Lower leg skin (tissue), 4 donors: ENCODE results near the gene MMP17. TPM values are rescaled to one million over a fixed set of nuclear protein-coding genes. Genes with fewer than 3 reads are reported as not detected.

Experiments used
- DNase-seq, 2 donors: peaks; one replicate each; pipeline ENCODE4 v3.0.0-alpha.2; 2019; ENCODE audit warnings: low spot score in 2 of 2
- H3K4me3 ChIP-seq: fragments of 200-600 bp; sonication (generic); 2 replicates; pipeline ENCODE4 v1.5.1; 2017; ENCODE audit warnings: mild to moderate bottlenecking, low read depth; ENCODE audit not compliant: poor library complexity, severe bottlenecking
- POLR2A ChIP-seq, 2 donors: fragments of 450-650 bp; IDR thresholded peaks; one replicate each; pipeline ENCODE4 v1.6.1; 2016 to 2017; ENCODE audit warnings: antibody characterized with exemption in 2 of 2, mild to moderate bottlenecking in 1 of 2, moderate library complexity in 1 of 2
- WGBS, 2 donors: methylation state at CpG; one replicate each; pipeline ENCODE4 v1.1.5; 2018; 5-methylcytosine and 5-hydroxymethylcytosine counted together
- intact Hi-C: fragments of 100-400 bp; cut with DNase I; formaldehyde crosslinking; loops from one replicate; pipeline ENCODE4 v1.15.0; 2023; ENCODE audit warnings: low total_unique reads
- total RNA-seq, 4 donors: library from RNA; depleted of rRNA; stranded (reverse); fragments of >200 nt; gene quantifications; one replicate each; pipeline ENCODE4 v1.1.0, GENCODE V29; 2016
- TF ChIP-seq, protein P1 (sequence below), 3 donors: fragments of 450-650 bp; IDR thresholded peaks; one replicate each; pipeline ENCODE4 v1.5.1; 2016; ENCODE audit warnings: antibody characterized with exemption in 3 of 3, mild to moderate bottlenecking in 3 of 3, moderate library complexity in 2 of 3

Gene MMP17
- total RNA-seq, 4 donors from 2014 or later: 5.4 to 11.6 (median 5.7) TPM

DNA sequence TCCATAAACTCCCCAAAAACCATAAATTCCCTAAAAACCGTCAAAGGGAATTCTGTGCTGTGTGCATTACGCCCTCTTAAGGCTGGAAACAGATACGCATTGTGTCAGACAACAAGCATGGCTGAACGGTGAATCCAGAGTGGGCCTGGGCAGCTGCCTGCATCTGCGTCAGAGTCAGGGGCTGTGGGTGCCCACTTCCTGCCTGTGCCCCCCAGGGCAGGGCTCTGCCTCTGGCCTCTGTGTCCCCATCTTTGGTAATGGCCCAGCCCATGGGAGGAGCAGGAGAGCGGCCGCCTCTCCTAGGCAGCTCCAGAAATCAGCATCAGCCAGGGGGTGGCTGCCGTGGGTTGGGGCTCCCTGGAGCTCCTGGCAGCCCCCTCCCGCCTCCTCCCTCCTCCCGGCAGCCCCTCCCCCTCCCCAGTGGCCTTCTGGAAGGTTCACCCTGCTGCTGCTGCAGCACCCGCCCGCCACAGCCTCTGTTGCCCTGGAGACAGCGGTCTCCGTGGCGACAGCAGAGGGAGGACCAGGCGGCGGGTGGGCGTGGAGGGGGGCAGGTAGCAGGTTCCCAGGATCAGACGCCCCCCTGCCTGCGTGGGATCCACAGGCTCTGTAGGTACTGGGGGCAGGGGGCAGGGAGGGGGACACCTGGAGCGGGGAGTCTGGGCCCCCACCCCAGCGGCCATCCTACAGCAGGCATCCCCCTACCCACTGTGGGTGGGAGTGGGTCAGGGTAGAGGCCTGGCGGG, 5.9 kb downstream of the MMP17 start:
- TF ChIP-seq, protein P1, sequence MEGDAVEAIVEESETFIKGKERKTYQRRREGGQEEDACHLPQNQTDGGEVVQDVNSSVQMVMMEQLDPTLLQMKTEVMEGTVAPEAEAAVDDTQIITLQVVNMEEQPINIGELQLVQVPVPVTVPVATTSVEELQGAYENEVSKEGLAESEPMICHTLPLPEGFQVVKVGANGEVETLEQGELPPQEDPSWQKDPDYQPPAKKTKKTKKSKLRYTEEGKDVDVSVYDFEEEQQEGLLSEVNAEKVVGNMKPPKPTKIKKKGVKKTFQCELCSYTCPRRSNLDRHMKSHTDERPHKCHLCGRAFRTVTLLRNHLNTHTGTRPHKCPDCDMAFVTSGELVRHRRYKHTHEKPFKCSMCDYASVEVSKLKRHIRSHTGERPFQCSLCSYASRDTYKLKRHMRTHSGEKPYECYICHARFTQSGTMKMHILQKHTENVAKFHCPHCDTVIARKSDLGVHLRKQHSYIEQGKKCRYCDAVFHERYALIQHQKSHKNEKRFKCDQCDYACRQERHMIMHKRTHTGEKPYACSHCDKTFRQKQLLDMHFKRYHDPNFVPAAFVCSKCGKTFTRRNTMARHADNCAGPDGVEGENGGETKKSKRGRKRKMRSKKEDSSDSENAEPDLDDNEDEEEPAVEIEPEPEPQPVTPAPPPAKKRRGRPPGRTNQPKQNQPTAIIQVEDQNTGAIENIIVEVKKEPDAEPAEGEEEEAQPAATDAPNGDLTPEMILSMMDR (IDR thresholded peaks at IDR 0.05): no peak
- no peak for TF ChIP-seq POLR2A (IDR thresholded peaks at IDR 0.05)
- WGBS, 2 donors: 41 to 49% methylated on average over 14 to 17 of the region's 23 CpGs
- no peak for DNase-seq
- intact Hi-C loops: no loop called here
- no peak overlapping the region for H3K4me3 ChIP-seq

DNA sequence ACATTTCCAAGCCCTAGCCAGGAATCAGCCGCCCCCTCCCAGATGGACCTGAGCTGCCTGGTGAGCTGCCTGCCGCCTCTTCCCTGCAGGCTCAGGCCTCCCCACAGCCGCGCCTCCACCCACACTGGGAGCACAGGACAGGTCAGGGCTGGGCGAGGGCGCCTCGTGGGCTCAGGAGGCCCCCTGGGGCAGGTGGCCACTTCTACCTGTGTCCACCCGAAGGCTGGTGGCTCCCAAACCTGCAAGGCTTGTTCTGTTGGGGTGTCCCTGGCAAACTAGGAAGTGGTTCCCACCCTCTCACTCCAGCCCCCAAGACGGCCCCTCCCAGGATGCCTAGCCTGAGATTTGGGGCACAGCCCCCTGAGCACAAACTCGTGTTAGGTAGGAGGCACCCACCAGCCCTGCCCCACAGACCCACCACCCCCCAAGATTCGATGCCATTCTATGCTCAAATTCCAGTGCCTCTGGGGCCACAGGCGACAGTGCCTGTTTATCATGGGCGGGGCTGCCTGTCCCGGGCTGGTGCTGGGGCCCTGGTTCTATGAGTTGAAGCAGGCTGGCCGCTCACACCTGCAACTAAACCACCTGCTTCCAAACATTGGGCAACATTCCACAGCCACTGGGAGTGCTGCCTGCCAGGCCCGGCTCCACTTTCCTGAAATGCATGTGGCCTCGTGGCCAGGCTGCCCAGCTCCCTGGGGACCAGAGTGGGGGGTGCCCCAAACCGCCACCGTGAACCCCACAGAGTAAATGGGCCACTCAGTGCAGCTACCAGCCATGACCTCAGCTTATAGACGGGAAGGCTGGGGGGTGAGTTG, 6.8 kb downstream of the MMP17 start:
- WGBS, 2 donors: 44 to 56% methylated on average over 18 to 20 of the region's 20 CpGs
- no peak for DNase-seq
- intact Hi-C loops: no loop called here
- no peak for TF ChIP-seq POLR2A (IDR thresholded peaks at IDR 0.05)
- TF ChIP-seq, protein P1 (IDR thresholded peaks at IDR 0.05): no peak
- no peak overlapping the region for H3K4me3 ChIP-seq

DNA sequence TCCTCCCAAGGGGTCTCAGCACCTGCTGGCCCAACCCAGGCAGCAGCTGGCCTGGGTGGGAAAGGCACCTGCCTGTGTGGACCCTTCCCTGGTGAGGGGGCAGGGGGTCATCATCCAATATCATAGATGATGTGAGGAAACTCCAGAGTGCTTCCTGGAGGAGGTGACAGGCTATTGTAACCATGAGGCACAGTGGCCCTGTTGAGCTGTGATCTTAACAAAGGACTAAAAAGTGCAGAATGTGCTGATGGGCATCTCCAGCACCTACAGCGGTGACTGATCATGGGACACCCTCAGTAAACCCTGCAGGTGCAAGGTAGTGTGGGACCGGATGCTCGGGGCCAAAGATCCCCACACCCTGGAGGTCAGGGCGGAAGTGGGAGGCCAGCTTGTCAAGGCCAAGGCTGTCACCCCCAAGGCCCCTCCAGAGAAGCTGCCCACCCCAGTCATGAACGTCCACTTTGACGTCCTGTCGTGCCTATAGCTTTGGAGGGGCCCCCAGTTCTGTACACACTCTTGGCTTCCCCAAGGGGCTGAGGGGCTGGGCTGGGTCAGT, 7.5 kb downstream of the MMP17 start:
- WGBS, 2 donors: 76 to 82% methylated on average over 7 of the region's 7 CpGs
- no peak for DNase-seq
- no peak for TF ChIP-seq POLR2A (IDR thresholded peaks at IDR 0.05)
- TF ChIP-seq, protein P1 (IDR thresholded peaks at IDR 0.05): no peak
- no peak overlapping the region for H3K4me3 ChIP-seq
- intact Hi-C loops: no loop called here

- intact Hi-C loops: no loop called here
- DNase-seq: no peak
- 66 to 73% methylated on average over 3 of the region's 3 CpGs for WGBS, 2 donors
These were observed 8.0 kb downstream of the MMP17 start for GRCh38 chr12:131836193-131836592.

GRCh38 chr12:131836714-131837397, 8.7 kb downstream of the MMP17 start:
- no peak for DNase-seq
- H3K4me3 ChIP-seq: no peak overlapping the region
- TF ChIP-seq, protein P1 (IDR thresholded peaks at IDR 0.05): no peak
- no peak for TF ChIP-seq POLR2A (IDR thresholded peaks at IDR 0.05)
- 73 to 81% methylated on average over 13 of the region's 13 CpGs for WGBS, 2 donors
- intact Hi-C loops: no loop called here

More at GRCh38 chr12:131836193-131836592, 8.0 kb downstream of the MMP17 start:
- no peak for TF ChIP-seq POLR2A (IDR thresholded peaks at IDR 0.05)
- TF ChIP-seq, protein P1 (IDR thresholded peaks at IDR 0.05): no peak
- H3K4me3 ChIP-seq: no peak overlapping the region
